ENCODE measurements around the gene RNU4-1. TPM values are rescaled to one million over a fixed set of nuclear protein-coding genes. Genes with fewer than 3 reads are reported as not detected.

Gene RNU4-1
- total and polyA plus RNA-seq, 9 of the 15 experiments (the other 6 are each of a cell fraction or from before 2014, with no cell fraction given), result under 0.01 to 19,719 (median 3,563) TPM; not detected in 4

DNA sequence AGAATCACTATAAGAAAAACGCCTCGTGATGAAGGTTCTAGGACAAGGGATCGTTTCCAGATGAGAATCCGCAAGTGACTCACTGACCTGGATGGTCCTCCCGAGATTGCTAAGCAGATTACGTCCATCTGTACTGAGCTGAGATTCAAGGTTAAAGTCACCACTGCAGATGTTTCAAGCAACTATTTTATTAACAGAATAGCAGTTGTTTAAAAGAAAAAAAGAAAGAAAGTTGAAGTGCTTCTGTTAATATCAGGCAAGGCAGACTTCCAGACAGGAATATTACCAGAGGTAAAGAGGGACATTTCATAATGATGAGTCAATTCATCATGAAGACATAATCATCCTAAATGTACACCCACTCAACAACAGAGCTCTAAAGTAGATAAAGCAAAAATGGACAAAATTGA lies 45.4 kb downstream of the RNU4-1 start (continued):
- TF ChIP-seq, protein P1, sequence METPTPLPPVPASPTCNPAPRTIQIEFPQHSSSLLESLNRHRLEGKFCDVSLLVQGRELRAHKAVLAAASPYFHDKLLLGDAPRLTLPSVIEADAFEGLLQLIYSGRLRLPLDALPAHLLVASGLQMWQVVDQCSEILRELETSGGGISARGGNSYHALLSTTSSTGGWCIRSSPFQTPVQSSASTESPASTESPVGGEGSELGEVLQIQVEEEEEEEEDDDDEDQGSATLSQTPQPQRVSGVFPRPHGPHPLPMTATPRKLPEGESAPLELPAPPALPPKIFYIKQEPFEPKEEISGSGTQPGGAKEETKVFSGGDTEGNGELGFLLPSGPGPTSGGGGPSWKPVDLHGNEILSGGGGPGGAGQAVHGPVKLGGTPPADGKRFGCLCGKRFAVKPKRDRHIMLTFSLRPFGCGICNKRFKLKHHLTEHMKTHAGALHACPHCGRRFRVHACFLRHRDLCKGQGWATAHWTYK (CRISPR knock-in tag; IDR thresholded peaks at IDR 0.05), result no peak
- 0 out of 2 replicates have a peak, but pooled peaks have one; percentile 6 for TF ChIP-seq JUND (IDR thresholded peaks at IDR 0.05; ENCODE audit: borderline replicate concordance, low read depth, low read length)
- TF ChIP-seq JUND (tag; IDR thresholded peaks at IDR 0.05; ENCODE audit: borderline replicate concordance, low read depth, low read length), result no peak
- peak; percentile 76 for TF ChIP-seq FOSL1 (tag; conservative IDR thresholded peaks at IDR 0.05)
- TF ChIP-seq, protein P2, sequence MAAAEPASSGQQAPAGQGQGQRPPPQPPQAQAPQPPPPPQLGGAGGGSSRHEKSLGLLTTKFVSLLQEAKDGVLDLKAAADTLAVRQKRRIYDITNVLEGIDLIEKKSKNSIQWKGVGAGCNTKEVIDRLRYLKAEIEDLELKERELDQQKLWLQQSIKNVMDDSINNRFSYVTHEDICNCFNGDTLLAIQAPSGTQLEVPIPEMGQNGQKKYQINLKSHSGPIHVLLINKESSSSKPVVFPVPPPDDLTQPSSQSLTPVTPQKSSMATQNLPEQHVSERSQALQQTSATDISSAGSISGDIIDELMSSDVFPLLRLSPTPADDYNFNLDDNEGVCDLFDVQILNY (CRISPR knock-in tag; IDR thresholded peaks at IDR 0.05), result no peak
- TF ChIP-seq, protein P3, sequence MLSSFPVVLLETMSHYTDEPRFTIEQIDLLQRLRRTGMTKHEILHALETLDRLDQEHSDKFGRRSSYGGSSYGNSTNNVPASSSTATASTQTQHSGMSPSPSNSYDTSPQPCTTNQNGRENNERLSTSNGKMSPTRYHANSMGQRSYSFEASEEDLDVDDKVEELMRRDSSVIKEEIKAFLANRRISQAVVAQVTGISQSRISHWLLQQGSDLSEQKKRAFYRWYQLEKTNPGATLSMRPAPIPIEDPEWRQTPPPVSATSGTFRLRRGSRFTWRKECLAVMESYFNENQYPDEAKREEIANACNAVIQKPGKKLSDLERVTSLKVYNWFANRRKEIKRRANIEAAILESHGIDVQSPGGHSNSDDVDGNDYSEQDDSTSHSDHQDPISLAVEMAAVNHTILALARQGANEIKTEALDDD (IDR thresholded peaks at IDR 0.05), result no peak
- no peak for TF ChIP-seq NCOA1 (IDR thresholded peaks at IDR 0.05; ENCODE audit: low read depth)
- TF ChIP-seq FUS (optimal IDR thresholded peaks at IDR 0.05; ENCODE audit: low read depth, low read length), result no peak
- no peak for TF ChIP-seq MBD2 (IDR thresholded peaks at IDR 0.05; ENCODE audit: borderline replicate concordance, low read depth)
- no peak for TF ChIP-seq LCOR (CRISPR knock-in tag; IDR thresholded peaks at IDR 0.05)
- no peak for TF ChIP-seq CBX8 (IDR thresholded peaks at IDR 0.05; ENCODE audit: borderline replicate concordance, extremely low read depth, low read depth, low read length, poor library complexity, severe bottlenecking)
- TF ChIP-seq ZNF184 (CRISPR knock-in tag; IDR thresholded peaks at IDR 0.05), result no peak
- TF ChIP-seq CBFA2T3 (IDR thresholded peaks at IDR 0.05), result peak; percentile 29; the same call in 1 of the 2 replicates
- TF ChIP-seq, protein P4, sequence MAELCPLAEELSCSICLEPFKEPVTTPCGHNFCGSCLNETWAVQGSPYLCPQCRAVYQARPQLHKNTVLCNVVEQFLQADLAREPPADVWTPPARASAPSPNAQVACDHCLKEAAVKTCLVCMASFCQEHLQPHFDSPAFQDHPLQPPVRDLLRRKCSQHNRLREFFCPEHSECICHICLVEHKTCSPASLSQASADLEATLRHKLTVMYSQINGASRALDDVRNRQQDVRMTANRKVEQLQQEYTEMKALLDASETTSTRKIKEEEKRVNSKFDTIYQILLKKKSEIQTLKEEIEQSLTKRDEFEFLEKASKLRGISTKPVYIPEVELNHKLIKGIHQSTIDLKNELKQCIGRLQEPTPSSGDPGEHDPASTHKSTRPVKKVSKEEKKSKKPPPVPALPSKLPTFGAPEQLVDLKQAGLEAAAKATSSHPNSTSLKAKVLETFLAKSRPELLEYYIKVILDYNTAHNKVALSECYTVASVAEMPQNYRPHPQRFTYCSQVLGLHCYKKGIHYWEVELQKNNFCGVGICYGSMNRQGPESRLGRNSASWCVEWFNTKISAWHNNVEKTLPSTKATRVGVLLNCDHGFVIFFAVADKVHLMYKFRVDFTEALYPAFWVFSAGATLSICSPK (IDR thresholded peaks at IDR 0.05; ENCODE audit: borderline replicate concordance), result no peak
- TF ChIP-seq, protein P5, sequence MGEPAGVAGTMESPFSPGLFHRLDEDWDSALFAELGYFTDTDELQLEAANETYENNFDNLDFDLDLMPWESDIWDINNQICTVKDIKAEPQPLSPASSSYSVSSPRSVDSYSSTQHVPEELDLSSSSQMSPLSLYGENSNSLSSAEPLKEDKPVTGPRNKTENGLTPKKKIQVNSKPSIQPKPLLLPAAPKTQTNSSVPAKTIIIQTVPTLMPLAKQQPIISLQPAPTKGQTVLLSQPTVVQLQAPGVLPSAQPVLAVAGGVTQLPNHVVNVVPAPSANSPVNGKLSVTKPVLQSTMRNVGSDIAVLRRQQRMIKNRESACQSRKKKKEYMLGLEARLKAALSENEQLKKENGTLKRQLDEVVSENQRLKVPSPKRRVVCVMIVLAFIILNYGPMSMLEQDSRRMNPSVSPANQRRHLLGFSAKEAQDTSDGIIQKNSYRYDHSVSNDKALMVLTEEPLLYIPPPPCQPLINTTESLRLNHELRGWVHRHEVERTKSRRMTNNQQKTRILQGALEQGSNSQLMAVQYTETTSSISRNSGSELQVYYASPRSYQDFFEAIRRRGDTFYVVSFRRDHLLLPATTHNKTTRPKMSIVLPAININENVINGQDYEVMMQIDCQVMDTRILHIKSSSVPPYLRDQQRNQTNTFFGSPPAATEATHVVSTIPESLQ (CRISPR knock-in tag; IDR thresholded peaks at IDR 0.05), result no peak
- no peak for TF ChIP-seq BRCA1 (IDR thresholded peaks at IDR 0.05)
- TF ChIP-seq BRCA1 (CRISPR knock-in tag; IDR thresholded peaks at IDR 0.05), result no peak
- no peak for TF ChIP-seq PTTG1 (tag; IDR thresholded peaks at IDR 0.05; ENCODE audit: low read depth)
- TF ChIP-seq ZKSCAN8 (CRISPR knock-in tag; IDR thresholded peaks at IDR 0.05), result no peak
- peak; percentile 27; the same call in 1 of the 2 replicates for TF ChIP-seq SMARCA4 (IDR thresholded peaks at IDR 0.05)
- TF ChIP-seq, protein P6, sequence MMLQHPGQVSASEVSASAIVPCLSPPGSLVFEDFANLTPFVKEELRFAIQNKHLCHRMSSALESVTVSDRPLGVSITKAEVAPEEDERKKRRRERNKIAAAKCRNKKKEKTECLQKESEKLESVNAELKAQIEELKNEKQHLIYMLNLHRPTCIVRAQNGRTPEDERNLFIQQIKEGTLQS (IDR thresholded peaks at IDR 0.05), result peak; percentile 67
- TF ChIP-seq, protein P6 (CRISPR knock-in tag; conservative IDR thresholded peaks at IDR 0.05), result no peak
- TF ChIP-seq ZC3H8 (IDR thresholded peaks at IDR 0.05), result no peak
